Muscle layer of colon (tissue), 2 donors: ENCODE results near the gene DNAJC16.

Experiments used
- H3K27ac ChIP-seq: one replicate; pipeline ENCODE4 v1.7.0; 2013; ENCODE audit warnings: low read depth, mild to moderate bottlenecking, low read length, moderate library complexity
- H3K27me3 ChIP-seq, 2 donors: one replicate each; pipeline ENCODE4 v1.7.0; 2013; ENCODE audit warnings: low read length in 2 of 2, mild to moderate bottlenecking in 2 of 2; ENCODE audit not compliant: insufficient read depth in 2 of 2, control insufficient read depth in 1 of 2
- H3K36me3 ChIP-seq: one replicate; pipeline ENCODE4 v1.7.0; 2013; ENCODE audit warnings: mild to moderate bottlenecking, low read length; ENCODE audit not compliant: insufficient read depth
- H3K4me1 ChIP-seq: one replicate; pipeline ENCODE4 v1.7.0; 2013; ENCODE audit warnings: mild to moderate bottlenecking, low read length; ENCODE audit not compliant: insufficient read depth
- H3K4me3 ChIP-seq, 2 donors: one replicate each; pipeline ENCODE4 v1.7.0; 2013; ENCODE audit warnings: low read length in 2 of 2, low read depth in 1 of 2, mild to moderate bottlenecking in 1 of 2, moderate library complexity in 1 of 2
- H3K9ac ChIP-seq: one replicate; pipeline ENCODE4 v1.7.0; 2013; ENCODE audit warnings: low read length
- H3K9me3 ChIP-seq: one replicate; pipeline ENCODE4 v1.7.0; 2013; ENCODE audit warnings: mild to moderate bottlenecking, low read length
- donor health status: abdominal sarcoma.
- donor health status: Adenocarcinoma of cecum.

DNAJC16 gene

DNA sequence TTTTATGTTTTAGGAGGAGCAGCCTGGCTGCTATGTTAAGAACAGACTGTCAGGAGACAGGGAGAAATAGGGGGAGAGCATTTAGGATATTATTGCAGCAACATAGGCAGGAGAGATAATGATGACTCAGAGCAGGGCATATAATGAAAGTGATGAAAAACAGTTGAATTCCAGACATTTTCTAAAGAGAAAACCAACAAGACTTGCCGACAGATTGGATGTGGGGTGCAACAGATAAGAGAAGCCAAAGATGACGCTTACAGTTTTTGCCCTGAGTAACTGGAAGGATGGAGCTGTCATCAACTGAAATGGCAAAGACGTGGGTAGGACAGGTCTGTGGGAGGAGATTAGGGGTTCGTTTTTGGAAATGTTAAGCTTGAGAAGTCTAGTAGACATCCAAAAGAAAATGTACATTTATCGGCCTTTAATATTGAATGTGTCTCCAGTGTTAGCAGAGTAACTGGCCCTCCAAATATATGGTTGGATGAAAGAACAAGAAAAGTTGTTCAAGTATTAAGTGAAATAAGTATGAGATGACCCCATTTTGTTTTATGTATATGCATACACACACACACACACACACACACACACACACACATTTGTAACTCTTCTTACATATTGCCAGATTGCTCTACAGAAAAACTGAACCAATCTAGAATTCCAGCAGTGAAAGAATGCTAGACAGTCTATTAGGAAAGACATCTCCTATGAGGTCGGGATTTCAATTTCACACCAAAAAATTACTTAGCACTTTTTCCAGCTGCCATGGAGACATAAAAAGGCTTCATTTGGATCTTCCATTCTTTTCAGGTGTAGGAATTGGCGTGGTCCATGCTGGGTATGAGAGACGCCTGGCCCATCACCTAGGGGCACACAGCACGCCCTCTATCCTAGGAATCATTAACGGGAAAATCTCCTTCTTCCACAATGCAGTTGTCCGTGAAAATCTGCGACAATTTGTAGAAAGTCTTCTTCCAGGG is 17.2 kb downstream of the DNAJC16 start:
- Histone ChIP-seq H3K27me3 (no peaks in the 10 kb centered on the region), H3K4me1 (no peaks in the 10 kb centered on the region), H3K4me3 (no peak overlapping the region), H3K27ac (no peak overlapping the region), H3K36me3 (peaks cover 60% of the 10 kb centered on the region), H3K9me3 (no peaks in the 10 kb centered on the region), H3K9ac (no peak overlapping the region)

DNA sequence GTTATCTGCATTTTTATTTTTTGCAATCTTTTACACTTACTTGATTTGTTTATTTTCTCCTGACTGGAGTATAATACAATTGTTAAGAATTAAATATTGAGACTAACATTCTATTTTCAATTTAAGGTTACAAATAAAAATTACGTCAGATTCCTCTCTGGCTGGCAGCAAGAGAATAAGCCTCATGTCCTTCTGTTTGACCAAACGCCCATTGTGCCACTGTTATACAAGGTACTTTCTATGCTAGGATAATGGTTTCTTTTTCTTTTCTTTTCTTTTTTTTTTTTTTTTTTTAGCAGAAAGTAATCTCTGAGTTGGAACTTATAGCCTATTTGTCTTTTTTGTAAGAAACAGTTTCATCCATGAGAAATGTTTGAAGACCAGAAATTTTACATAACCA is 20.0 kb downstream of the DNAJC16 start:
- no peak overlapping the region for H3K27ac ChIP-seq
- no peak overlapping the region for H3K4me3 ChIP-seq
- H3K9ac ChIP-seq = no peak overlapping the region
- peaks cover 44% of the 10 kb centered on the region for H3K36me3 ChIP-seq
- H3K27me3 ChIP-seq = no peaks in the 10 kb centered on the region
- H3K4me1 ChIP-seq = no peaks in the 10 kb centered on the region
- no peaks in the 10 kb centered on the region for H3K9me3 ChIP-seq

DNA sequence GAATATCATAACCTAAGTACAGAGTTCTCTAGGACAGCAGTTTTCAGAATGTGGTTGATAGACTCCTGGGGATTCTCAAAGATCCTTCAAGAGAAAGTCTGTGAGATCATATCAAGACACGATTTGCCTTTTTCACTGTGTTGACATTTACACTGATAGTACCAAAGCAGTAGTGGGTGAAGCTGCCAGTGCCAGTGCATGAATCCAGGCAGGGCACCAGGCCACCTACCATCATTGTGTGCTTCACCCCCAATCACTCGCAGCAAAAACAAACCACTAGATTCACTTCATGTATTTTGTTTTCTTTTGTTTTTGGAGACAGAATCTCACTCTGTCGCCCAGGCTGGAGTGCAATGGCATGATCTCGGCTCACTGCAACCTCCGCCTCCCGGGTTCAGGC is 23.9 kb downstream of the DNAJC16 start:
- Histone ChIP-seq H3K9ac (no peak overlapping the region), H3K27me3 (no peaks in the 10 kb centered on the region), H3K36me3 (peaks cover 14% of the 10 kb centered on the region), H3K27ac (no peak overlapping the region), H3K4me3 (no peak overlapping the region), H3K9me3 (no peaks in the 10 kb centered on the region), H3K4me1 (no peaks in the 10 kb centered on the region)

DNA sequence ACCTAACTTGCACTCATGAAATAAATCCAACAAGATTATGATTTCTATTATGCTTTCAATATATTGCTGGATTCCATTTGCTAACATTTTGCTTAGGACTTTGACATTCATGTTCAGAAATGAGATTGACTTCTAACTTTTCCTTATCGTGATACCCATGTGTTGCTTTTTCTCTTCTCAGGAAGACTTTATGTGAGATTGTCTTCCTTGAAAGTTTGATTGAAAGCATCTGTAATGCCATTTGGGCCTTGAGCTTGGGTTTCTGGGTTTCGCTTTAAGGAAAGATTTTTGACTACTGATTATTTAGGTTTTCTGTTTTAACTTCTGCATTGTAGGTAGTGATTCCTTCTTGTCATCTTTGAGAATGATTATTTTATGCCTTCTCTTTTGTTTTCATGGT is 30.4 kb downstream of the DNAJC16 start:
- H3K4me1 ChIP-seq = no peaks in the 10 kb centered on the region
- H3K9me3 ChIP-seq = no peaks in the 10 kb centered on the region
- no peaks in the 10 kb centered on the region for H3K27me3 ChIP-seq
- H3K36me3 ChIP-seq = peaks cover 18% of the 10 kb centered on the region
- H3K9ac ChIP-seq = no peak overlapping the region
- H3K4me3 ChIP-seq = no peak overlapping the region
- no peak overlapping the region for H3K27ac ChIP-seq

DNA sequence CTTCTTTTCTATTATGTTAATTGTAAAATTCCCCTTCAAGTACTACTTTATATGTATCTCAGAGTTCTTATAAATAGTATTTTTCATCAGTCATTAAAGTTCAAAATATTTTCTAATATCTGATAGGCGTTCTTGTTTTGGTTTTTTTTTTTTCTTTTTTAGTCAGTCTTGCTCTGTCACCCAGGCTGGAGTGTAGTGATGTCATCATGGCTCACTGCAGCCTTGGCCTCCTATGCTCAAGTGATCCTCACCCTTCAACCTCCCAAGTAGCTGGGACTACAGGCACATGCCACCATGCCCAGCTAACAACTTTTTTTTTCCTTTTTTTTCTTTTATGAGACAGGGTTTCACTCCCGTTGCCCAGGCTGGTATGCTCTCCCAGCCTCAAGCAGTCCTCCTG is 30.9 kb downstream of the DNAJC16 start:
- no peaks in the 10 kb centered on the region for H3K9me3 ChIP-seq
- no peak overlapping the region for H3K4me3 ChIP-seq
- H3K36me3 ChIP-seq = peaks cover 24% of the 10 kb centered on the region
- H3K27me3 ChIP-seq = no peaks in the 10 kb centered on the region
- H3K4me1 ChIP-seq = no peaks in the 10 kb centered on the region
- H3K9ac ChIP-seq = no peak overlapping the region
- no peak overlapping the region for H3K27ac ChIP-seq

DNA sequence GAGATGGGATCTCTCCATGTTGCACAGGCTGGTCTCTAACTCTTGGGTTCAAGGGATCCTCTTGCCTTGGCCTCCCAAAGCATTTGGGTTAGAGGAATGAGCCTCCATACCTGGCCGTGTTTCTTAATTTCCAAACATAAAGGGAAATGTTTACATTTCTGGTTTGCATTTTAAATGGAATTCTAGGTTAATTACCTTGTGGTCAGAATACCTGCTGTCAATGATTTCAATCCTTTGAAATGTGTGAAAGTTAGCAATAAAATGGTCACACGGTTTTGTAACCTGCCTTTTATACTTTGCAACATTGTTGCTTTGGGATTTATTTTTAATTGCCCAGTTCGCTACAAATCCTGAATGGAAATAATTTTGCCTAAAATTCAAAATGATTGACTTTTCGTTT is 31.9 kb downstream of the DNAJC16 start:
- no peak overlapping the region for H3K27ac ChIP-seq
- peaks cover 27% of the 10 kb centered on the region for H3K36me3 ChIP-seq
- no peaks in the 10 kb centered on the region for H3K4me1 ChIP-seq
- no peaks in the 10 kb centered on the region for H3K9me3 ChIP-seq
- H3K4me3 ChIP-seq = no peak overlapping the region
- H3K9ac ChIP-seq = no peak overlapping the region
- no peaks in the 10 kb centered on the region for H3K27me3 ChIP-seq

DNA sequence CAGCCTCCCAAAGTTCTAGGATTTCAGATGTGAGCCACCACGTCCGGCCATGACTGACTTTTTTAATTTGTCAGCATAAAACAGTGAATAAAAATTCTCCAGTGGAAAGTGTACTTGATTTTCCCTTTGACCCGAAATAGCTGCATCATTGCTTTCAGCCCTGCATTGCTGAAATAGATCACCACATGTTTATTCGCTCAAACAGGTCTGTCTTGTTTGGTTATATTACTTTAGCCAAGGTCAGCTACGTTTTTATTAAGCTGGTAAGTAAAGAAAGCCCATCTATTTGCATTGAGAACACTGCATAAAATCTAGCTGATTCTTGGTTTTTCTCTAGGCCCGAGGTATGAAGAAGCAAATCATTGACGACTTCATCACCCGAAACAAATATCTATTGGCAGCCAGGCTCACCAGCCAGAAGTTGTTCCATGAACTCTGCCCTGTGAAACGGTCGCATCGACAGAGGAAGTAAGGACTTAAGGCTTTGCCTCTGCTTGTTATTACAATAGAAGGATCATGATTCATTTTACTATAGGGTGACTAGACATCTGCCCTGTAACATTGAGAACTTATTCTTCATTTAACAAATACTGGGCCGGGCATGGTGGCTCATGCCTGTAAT is 32.7 kb downstream of the DNAJC16 start:
- Histone ChIP-seq H3K9me3 (no peaks in the 10 kb centered on the region), H3K27me3 (no peaks in the 10 kb centered on the region), H3K36me3 (peaks cover 34% of the 10 kb centered on the region), H3K27ac (no peak overlapping the region), H3K9ac (no peak overlapping the region), H3K4me3 (no peak overlapping the region), H3K4me1 (no peaks in the 10 kb centered on the region)

DNA sequence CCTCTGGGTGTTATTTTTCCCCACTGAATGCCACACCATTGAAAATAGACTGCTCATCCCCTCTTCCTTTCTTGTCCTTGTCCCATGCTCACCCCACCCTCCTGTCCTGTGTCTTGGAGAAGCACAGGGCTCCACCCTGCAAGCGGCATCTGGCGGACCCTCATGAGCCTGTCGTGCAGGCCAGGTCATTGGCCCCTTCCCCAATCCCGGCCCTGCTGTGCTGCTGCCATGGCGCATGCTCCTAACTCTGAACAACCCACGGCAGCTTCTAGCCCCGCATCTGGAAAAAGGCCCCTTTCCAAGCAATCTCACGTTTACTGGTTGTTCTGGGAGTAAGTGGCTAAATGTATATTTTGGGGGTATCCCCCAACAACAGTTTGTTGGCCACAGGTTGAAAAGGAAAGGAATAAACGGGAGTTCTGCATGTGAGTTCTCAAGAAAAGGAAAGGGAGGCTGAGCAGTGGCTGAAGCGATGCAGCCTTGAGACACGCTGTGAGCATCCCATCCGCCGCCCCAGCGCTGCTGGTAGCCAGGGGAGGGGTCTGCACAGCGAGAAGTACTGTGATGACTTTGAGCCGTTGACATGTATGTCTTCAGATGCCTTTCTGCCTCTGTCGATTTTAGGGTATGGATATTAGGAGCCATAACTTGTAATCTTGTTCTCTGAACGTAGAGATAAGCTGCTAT is 41.9 kb downstream of the DNAJC16 start:
- H3K4me1 ChIP-seq = no peaks in the 10 kb centered on the region
- H3K4me3 ChIP-seq = no peak overlapping the region
- H3K27ac ChIP-seq = no peak overlapping the region
- no peak overlapping the region for H3K9ac ChIP-seq
- no peaks in the 10 kb centered on the region for H3K27me3 ChIP-seq
- peaks cover 54% of the 10 kb centered on the region for H3K36me3 ChIP-seq
- no peaks in the 10 kb centered on the region for H3K9me3 ChIP-seq

DNA sequence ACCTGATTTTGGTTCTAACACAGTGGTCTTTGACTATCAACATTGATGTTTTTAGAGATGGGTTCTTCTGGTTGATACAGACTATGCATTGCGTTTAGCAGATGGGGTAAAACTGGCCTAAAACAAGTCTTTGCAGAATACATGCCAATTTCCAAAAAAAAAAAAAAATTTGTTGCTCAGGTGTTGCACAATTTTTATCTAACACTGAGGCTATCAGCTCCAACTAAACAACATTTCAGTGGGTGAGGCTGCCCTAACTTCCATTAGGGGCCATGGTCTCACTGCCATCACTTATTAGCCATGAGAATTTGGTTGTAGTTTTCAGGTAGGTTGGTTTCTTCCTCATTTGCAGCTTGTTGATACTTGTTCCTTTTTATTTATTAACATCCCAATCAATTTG is 44.2 kb downstream of the DNAJC16 start:
- no peaks in the 10 kb centered on the region for H3K9me3 ChIP-seq
- H3K36me3 ChIP-seq = peaks cover 36% of the 10 kb centered on the region
- H3K27ac ChIP-seq = no peak overlapping the region

DNA sequence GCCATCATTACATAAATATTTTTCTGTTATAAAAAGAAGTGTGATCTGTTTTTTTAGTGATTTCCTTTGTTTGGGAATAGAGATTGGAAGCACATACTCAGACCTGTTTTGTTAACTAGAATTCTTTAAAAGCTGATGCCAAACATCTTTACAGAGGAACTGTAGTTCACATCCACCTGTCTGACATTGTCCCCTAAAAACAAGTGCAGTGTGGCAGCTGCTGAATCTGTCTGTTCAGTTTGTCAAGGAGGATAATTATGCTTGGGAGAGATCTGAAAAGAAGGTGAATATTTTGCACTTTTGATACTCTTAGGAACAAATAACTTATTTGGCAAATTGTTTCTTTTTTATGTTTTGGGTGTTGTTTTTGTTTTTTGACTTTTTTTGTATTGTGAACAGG is 44.6 kb downstream of the DNAJC16 start:
- peaks cover 32% of the 10 kb centered on the region for H3K36me3 ChIP-seq
- H3K9me3 ChIP-seq = no peaks in the 10 kb centered on the region
- H3K4me3 ChIP-seq = no peak overlapping the region
- no peaks in the 10 kb centered on the region for H3K27me3 ChIP-seq
- H3K9ac ChIP-seq = no peak overlapping the region
- H3K4me1 ChIP-seq = no peaks in the 10 kb centered on the region
- H3K27ac ChIP-seq = no peak overlapping the region

More for the DNA sequence above, 44.2 kb downstream of the DNAJC16 start:
- Histone ChIP-seq H3K9ac (no peak overlapping the region), H3K4me1 (no peaks in the 10 kb centered on the region), H3K27me3 (no peaks in the 10 kb centered on the region), H3K4me3 (no peak overlapping the region)

DNA sequence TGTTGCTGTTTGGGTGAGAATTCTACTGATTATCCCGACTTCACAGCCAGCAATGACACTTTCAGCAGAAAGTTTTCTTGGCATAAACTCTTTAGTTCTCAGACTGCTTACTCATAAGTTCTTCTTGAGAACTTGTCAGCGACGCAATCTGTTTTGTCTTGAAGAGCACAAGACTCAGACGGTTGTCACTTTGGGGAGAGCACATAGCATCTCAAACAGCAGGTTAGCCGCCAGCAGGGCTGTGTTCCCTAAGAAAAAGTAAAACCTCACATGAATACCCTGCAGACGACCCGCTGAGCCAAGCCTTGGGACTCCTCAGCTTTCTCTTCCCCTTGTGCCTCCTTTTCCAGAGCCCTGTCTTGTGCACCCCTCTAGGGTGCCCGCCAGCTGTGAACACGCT is 46.8 kb downstream of the DNAJC16 start:
- H3K36me3 ChIP-seq = peaks cover 10% of the 10 kb centered on the region
- no peak overlapping the region for H3K4me3 ChIP-seq
- H3K27me3 ChIP-seq = no peaks in the 10 kb centered on the region
- no peaks in the 10 kb centered on the region for H3K9me3 ChIP-seq
- H3K27ac ChIP-seq = no peak overlapping the region
- no peaks in the 10 kb centered on the region for H3K4me1 ChIP-seq
- H3K9ac ChIP-seq = no peak overlapping the region
